CD4-positive, alpha-beta memory T cell (primary cell): ENCODE measurements around the gene SLC8A2. TPM values are rescaled to one million over a fixed set of nuclear protein-coding genes. Genes with fewer than 3 reads are reported as not detected.
A peak's percentile ranks its signal among the peaks of the same experiment; 100 is the strongest.

Source experiments
- CTCF ChIA-PET: fragments of 350-600 bp; sonication (Branson Sonifier 250); formaldehyde crosslinking; loops from one replicate; lab custom pipeline; 2021; ENCODE audit warnings: inconsistent platforms; ENCODE audit not compliant: partially characterized antibody; lab: Charles Lee
- POLR2A ChIA-PET: fragments of 350-600 bp; sonication (Branson Sonifier 250); formaldehyde crosslinking; loops from one replicate; lab custom pipeline; 2021; ENCODE audit not compliant: partially characterized antibody; lab: Charles Lee
- DNase-seq, 5 donors: peaks; one replicate each; pipeline versions ENCODE4 v3.0.0 to v3.0.0-alpha.2; 2020 to 2022; ENCODE audit warnings: mixed read lengths in 1 of 5
- H3K27ac ChIP-seq: one replicate; pipeline ENCODE4 v1.7.0; 2013; ENCODE audit warnings: low read depth, low read length
- H3K27me3 ChIP-seq: 2 replicates; pipeline ENCODE4 v1.7.0; 2013; ENCODE audit warnings: mild to moderate bottlenecking, low read length, moderate library complexity; ENCODE audit not compliant: insufficient read depth
- H3K36me3 ChIP-seq: 2 replicates; pipeline ENCODE4 v1.7.0; 2013; ENCODE audit warnings: mild to moderate bottlenecking, low read length, moderate library complexity; ENCODE audit not compliant: insufficient read depth
- H3K4me1 ChIP-seq: 2 replicates; pipeline ENCODE4 v1.7.0; 2013; ENCODE audit warnings: mild to moderate bottlenecking, low read length, moderate library complexity; ENCODE audit not compliant: insufficient read depth
- H3K4me3 ChIP-seq, 2 donors: one replicate each; pipeline ENCODE4 v1.7.0; 2013; ENCODE audit warnings: low read length in 2 of 2, mild to moderate bottlenecking in 1 of 2
- H3K9me3 ChIP-seq, 2 donors: one replicate each; pipeline ENCODE4 v1.7.0; 2013; ENCODE audit warnings: low read length in 2 of 2, control low read depth in 1 of 2; ENCODE audit not compliant: control insufficient read depth in 1 of 2
- H3K27ac Mint-ChIP-seq, 7 donors: one replicate each; pipeline ENCODE4 v1.8.0; 2020 to 2021; ENCODE audit warnings: mixed read lengths in 7 of 7, mild to moderate bottlenecking in 6 of 7, inconsistent platforms in 3 of 7, moderate library complexity in 3 of 7
- H3K27me3 Mint-ChIP-seq, 2 donors: one replicate each; pipeline ENCODE4 v1.8.0; 2020 to 2021; ENCODE audit warnings: mixed read lengths in 2 of 2
- H3K36me3 Mint-ChIP-seq, 2 donors: one replicate each; pipeline ENCODE4 v1.8.0; 2020 to 2021; ENCODE audit warnings: mixed read lengths in 2 of 2, inconsistent platforms in 1 of 2, mild to moderate bottlenecking in 1 of 2
- H3K4me1 Mint-ChIP-seq, 4 donors: one replicate each; pipeline ENCODE4 v1.8.0; 2020 to 2021; ENCODE audit warnings: mixed read lengths in 4 of 4, mild to moderate bottlenecking in 1 of 4
- H3K4me3 Mint-ChIP-seq, 8 donors: one replicate each; pipeline ENCODE4 v1.8.0; 2020 to 2021; ENCODE audit warnings: mixed read lengths in 8 of 8, mild to moderate bottlenecking in 7 of 8, moderate library complexity in 6 of 8, inconsistent platforms in 3 of 8
- H3K9me3 Mint-ChIP-seq, 8 donors: one replicate each; pipeline ENCODE4 v1.8.0; 2020 to 2021; ENCODE audit warnings: mixed read lengths in 8 of 8, mild to moderate bottlenecking in 5 of 8, inconsistent platforms in 3 of 8, moderate library complexity in 1 of 8
- intact Hi-C: fragments of 100-400 bp; cut with micrococcal nuclease; formaldehyde crosslinking; loops from one replicate; pipeline ENCODE4 v1.15.1; 2023
- polyA plus RNA-seq, 2 donors: library from polyadenylated mRNA; unstranded; fragments of 300-500 nt; fragmentation: Illumina TruSeq; gene quantifications; one replicate each; pipeline ENCODE4 v1.2.3, GENCODE V29; 2021
- total RNA-seq, 2 experiments: library from RNA; stranded (reverse); gene quantifications; one replicate each; pipeline ENCODE4 v1.2.3, GENCODE V29; 2021

The SLC8A2 gene
- total and polyA plus RNA-seq, 4 experiments from 2014 or later = not detected

- peaks cover 49% of the 10 kb centered on the region for H3K4me1 ChIP-seq
- no peaks in the 10 kb centered on the region for H3K9me3 ChIP-seq
- peaks cover 36 to 67% (median 43%) of the 10 kb centered on the region in 4 donors for H3K4me1 Mint-ChIP-seq
- peak overlapping the region in 4 of 7 donors; percentile 24 to 81 (median 55) for H3K27ac Mint-ChIP-seq
- H3K27me3 ChIP-seq = peaks cover 26% of the 10 kb centered on the region
- POLR2A ChIA-PET = no interaction called here
- H3K4me3 ChIP-seq = no peak overlapping the region
- H3K4me3 Mint-ChIP-seq = peak overlapping the region in 7 of 8 donors; percentile 68 to 90 (median 78)
- peak in 1 of 5 donors; percentile 48 for DNase-seq
- H3K27me3 Mint-ChIP-seq = peaks cover 32 to 71% of the 10 kb centered on the region in 2 donors
- H3K36me3 Mint-ChIP-seq = no peaks in the 10 kb centered on the region
- H3K9me3 Mint-ChIP-seq = peaks cover 0 to 7% (median 0%) of the 10 kb centered on the region in 8 donors
- H3K36me3 ChIP-seq = no peaks in the 10 kb centered on the region
- no peak overlapping the region for H3K27ac ChIP-seq
- intact Hi-C loops = no loop called here
- CTCF ChIA-PET = interaction anchor here (1.2 to 1.8 kb wide), 3 partner anchors 10 to 13 kb away, joined by 3 to 8 read pairs (median 4); no protein-coding TSS in a partner anchor
Observed at GRCh38 chr19:47446534-47447469, 24.9 kb downstream of the SLC8A2 start.

GRCh38 chr19:47445937-47446402, 25.7 kb downstream of the SLC8A2 start:
- Mint-ChIP-seq H3K27ac (peak overlapping the region in 3 of 7 donors; percentile 20 to 88 (median 81)), H3K4me3 (peak overlapping the region; percentile 59 to 90 (median 78)), H3K36me3 (no peaks in the 10 kb centered on the region), H3K9me3 (peaks cover 0 to 7% (median 0%) of the 10 kb centered on the region in 8 donors), H3K4me1 (peaks cover 33 to 67% (median 43%) of the 10 kb centered on the region in 4 donors), H3K27me3 (peaks cover 37 to 74% of the 10 kb centered on the region in 2 donors)
- CTCF ChIA-PET = interaction anchor here (1.2 to 1.8 kb wide), 3 partner anchors 9 to 13 kb away, joined by 3 to 8 read pairs (median 4); no protein-coding TSS in a partner anchor
- peak overlapping the region in 1 of 2 donors; percentile 28 for H3K4me3 ChIP-seq
- H3K27ac ChIP-seq = no peak overlapping the region
- intact Hi-C loops = no loop called here
- H3K27me3 ChIP-seq = peaks cover 29% of the 10 kb centered on the region
- no peaks in the 10 kb centered on the region for H3K9me3 ChIP-seq
- DNase-seq = peak; percentile 60 to 82 (median 68)
- H3K36me3 ChIP-seq = no peaks in the 10 kb centered on the region
- POLR2A ChIA-PET = no interaction called here
- peaks cover 49% of the 10 kb centered on the region for H3K4me1 ChIP-seq

- DNase-seq = no peak
- Mint-ChIP-seq H3K4me1 (peaks cover 33 to 67% (median 43%) of the 10 kb centered on the region in 4 donors), H3K27ac (peak overlapping the region in 4 of 7 donors; percentile 44 to 81 (median 78)), H3K36me3 (no peaks in the 10 kb centered on the region), H3K9me3 (peaks cover 0 to 7% (median 0%) of the 10 kb centered on the region in 8 donors), H3K27me3 (peaks cover 40 to 74% of the 10 kb centered on the region in 2 donors), H3K4me3 (peak overlapping the region; percentile 70 to 90 (median 79))
- Histone ChIP-seq H3K9me3 (no peaks in the 10 kb centered on the region), H3K27me3 (peaks cover 31% of the 10 kb centered on the region), H3K4me3 (peak overlapping the region in 1 of 2 donors; percentile 28), H3K4me1 (peaks cover 49% of the 10 kb centered on the region), H3K36me3 (no peaks in the 10 kb centered on the region), H3K27ac (no peak overlapping the region)
- ChIA-PET POLR2A (interaction anchor here (0.7 kb wide), 1 partner anchor 262 kb away, joined by 3 read pairs; no protein-coding TSS in a partner anchor), CTCF (interaction anchor here (1.2 to 1.8 kb wide), 3 partner anchors 9 to 12 kb away, joined by 3 to 8 read pairs (median 4); no protein-coding TSS in a partner anchor)
- intact Hi-C loops = no loop called here
Observed at GRCh38 chr19:47445527-47445926, 26.2 kb downstream of the SLC8A2 start.

GRCh38 chr19:47444388-47444821, 27.3 kb downstream of the SLC8A2 start:
- Histone ChIP-seq H3K27me3 (peaks cover 31% of the 10 kb centered on the region), H3K4me1 (peaks cover 49% of the 10 kb centered on the region), H3K36me3 (no peaks in the 10 kb centered on the region), H3K27ac (no peak overlapping the region), H3K9me3 (no peaks in the 10 kb centered on the region), H3K4me3 (no peak overlapping the region)
- DNase-seq = peak; percentile 41 to 57 (median 47)
- intact Hi-C loops = no loop called here
- CTCF ChIA-PET = no interaction called here
- H3K9me3 Mint-ChIP-seq = peaks cover 0 to 7% (median 0%) of the 10 kb centered on the region in 8 donors
- no peaks in the 10 kb centered on the region for H3K36me3 Mint-ChIP-seq
- peaks cover 44 to 72% of the 10 kb centered on the region in 2 donors for H3K27me3 Mint-ChIP-seq
- peak overlapping the region; percentile 46 to 90 (median 68) for H3K4me3 Mint-ChIP-seq
- POLR2A ChIA-PET = no interaction called here
- peaks cover 33 to 60% (median 43%) of the 10 kb centered on the region in 4 donors for H3K4me1 Mint-ChIP-seq
- H3K27ac Mint-ChIP-seq = peak overlapping the region in 4 of 7 donors; percentile 49 to 88 (median 59)

- Mint-ChIP-seq H3K36me3 (no peaks in the 10 kb centered on the region), H3K4me1 (peaks cover 33 to 52% (median 43%) of the 10 kb centered on the region in 4 donors), H3K9me3 (peaks cover 0 to 7% (median 0%) of the 10 kb centered on the region in 8 donors), H3K27me3 (peaks cover 44 to 68% of the 10 kb centered on the region in 2 donors), H3K4me3 (peak overlapping the region in 2 of 8 donors; percentile 37 to 67), H3K27ac (peak overlapping the region in 1 of 7 donors; percentile 65)
- POLR2A ChIA-PET = no interaction called here
- CTCF ChIA-PET = interaction anchor here (1.8 kb wide), 1 partner anchor 9 kb away, joined by 6 read pairs; no protein-coding TSS in a partner anchor
- no peaks in the 10 kb centered on the region for H3K9me3 ChIP-seq
- peaks cover 49% of the 10 kb centered on the region for H3K4me1 ChIP-seq
- H3K4me3 ChIP-seq = no peak overlapping the region
- intact Hi-C loops = no loop called here
- DNase-seq = no peak
- peaks cover 31% of the 10 kb centered on the region for H3K27me3 ChIP-seq
- H3K36me3 ChIP-seq = no peaks in the 10 kb centered on the region
- H3K27ac ChIP-seq = no peak overlapping the region
Observed at GRCh38 chr19:47443331-47443730, 28.4 kb downstream of the SLC8A2 start.

- Histone ChIP-seq H3K4me1 (peaks cover 19% of the 10 kb centered on the region), H3K9me3 (no peaks in the 10 kb centered on the region), H3K4me3 (no peak overlapping the region), H3K36me3 (no peaks in the 10 kb centered on the region), H3K27me3 (peaks cover 17% of the 10 kb centered on the region), H3K27ac (no peak overlapping the region)
- H3K4me1 Mint-ChIP-seq = peaks cover 15 to 31% (median 25%) of the 10 kb centered on the region in 4 donors
- H3K36me3 Mint-ChIP-seq = no peaks in the 10 kb centered on the region
- H3K27ac Mint-ChIP-seq = no peak overlapping the region
- H3K4me3 Mint-ChIP-seq = no peak overlapping the region
- H3K9me3 Mint-ChIP-seq = peaks cover 0 to 2% (median 0%) of the 10 kb centered on the region in 8 donors
- no peak for DNase-seq
- H3K27me3 Mint-ChIP-seq = peaks cover 35 to 50% of the 10 kb centered on the region in 2 donors
- intact Hi-C loops = loop anchor here (5.0 kb wide), 1 partner anchor 43 kb away; the partner anchor contains the start of gene KPTN
- ChIA-PET POLR2A (interaction anchor here (0.7 to 0.8 kb wide), 2 partner anchors 76 to 269 kb away, joined by 3 read pairs; partner anchors contain the start of gene NAPA), CTCF (interaction anchor here (1.2 to 10.6 kb wide), 3 partner anchors 259 to 305 kb away, joined by 3 to 293 read pairs (median 84); partner anchors contain the start of gene EHD2)
Observed at GRCh38 chr19:47438793-47439220, 32.9 kb downstream of the SLC8A2 start.
